ENCODE data around the gene ASCL3.
"Not testable (repeated sequence)": the region's sequence is repeated elsewhere in the genome, so short reads cannot be mapped to it uniquely, and the experiment has no call there.

The ASCL3 gene

GRCh38 chr11:8910649-8911026 lies 32.2 kb downstream of the ASCL3 start:
- DNase-seq (ENCODE audit: low read depth), result no peak

- DNase-seq (ENCODE audit: low read depth), result no peak
These were observed 34.7 kb downstream of the ASCL3 start for GRCh38 chr11:8908099-8908498.

- no peak for DNase-seq (ENCODE audit: low read depth)
These were observed 35.7 kb downstream of the ASCL3 start for GRCh38 chr11:8907116-8907515.

GRCh38 chr11:8905528-8906165 lies 37.2 kb downstream of the ASCL3 start:
- DNase-seq (ENCODE audit: low read depth), result no peak

DNA sequence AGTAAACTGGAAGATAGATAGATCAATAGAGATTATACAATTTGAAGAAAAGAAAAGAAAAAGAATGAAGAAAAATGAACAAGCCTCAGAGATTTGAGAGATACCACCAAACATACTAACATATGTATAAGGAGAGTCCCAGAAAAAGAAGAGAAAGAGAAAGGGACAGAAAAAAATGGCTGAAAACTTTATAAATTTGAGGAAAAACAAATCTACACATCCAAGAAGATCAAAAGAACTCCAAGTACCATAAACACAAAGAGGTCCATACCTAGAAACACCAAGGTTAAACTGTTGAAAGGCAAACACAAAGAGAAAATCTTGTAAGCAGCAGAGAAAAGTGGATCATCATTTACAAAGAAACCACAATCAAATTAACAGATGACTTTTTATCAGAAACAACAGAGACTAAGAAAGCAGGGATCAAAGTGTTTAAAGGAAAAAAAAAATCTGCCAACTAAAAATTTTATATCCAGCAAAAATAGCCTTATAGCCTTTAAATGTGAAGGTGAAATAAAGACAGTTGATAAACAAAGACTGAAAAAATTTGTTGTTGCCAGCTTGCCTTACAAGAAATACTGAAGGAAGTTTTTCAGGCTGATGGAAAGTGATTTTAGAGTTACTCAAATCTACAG lies 43.6 kb downstream of the ASCL3 start:
- DNase-seq (ENCODE audit: low read depth), result no peak

- not testable (repeated sequence) for DNase-seq (ENCODE audit: low read depth)
These were observed 51.6 kb downstream of the ASCL3 start for GRCh38 chr11:8891185-8891584.
